CD4-positive, alpha-beta T cell treated with Interleukin-12 subunit alpha and Interleukin-12 subunit beta, for 1 hour (primary cell): ENCODE results near the gene C9orf57.
A peak's percentile ranks its signal among the peaks of the same experiment; 100 is the strongest.
"Not testable (repeated sequence)": the region's sequence is repeated elsewhere in the genome, so short reads cannot be mapped to it uniquely, and the experiment has no call there.

Source experiments
- DNase-seq: peaks from one replicate; pipeline ENCODE4 v3.0.0-alpha.2; 2020

Gene C9orf57, protein sequence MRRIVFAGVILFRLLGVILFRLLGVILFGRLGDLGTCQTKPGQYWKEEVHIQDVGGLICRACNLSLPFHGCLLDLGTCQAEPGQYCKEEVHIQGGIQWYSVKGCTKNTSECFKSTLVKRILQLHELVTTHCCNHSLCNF

GRCh38 chr9:72060513-72060912 lies at the start of gene C9orf57:
Gene C9orf57 (minus strand): TSS chr9:72060613. CDS start chr9:72059331, 1,282 bp downstream.
- DNase-seq: no peak

- no peak for DNase-seq
These were observed 42.1 kb upstream of the C9orf57 start for GRCh38 chr9:72102520-72102919.

GRCh38 chr9:72095520-72095919 lies 35.1 kb upstream of the C9orf57 start:
- DNase-seq: not testable (repeated sequence)

- DNase-seq: no peak
These were observed 32.4 kb upstream of the C9orf57 start for GRCh38 chr9:72092820-72093219.

- DNase-seq: no peak
These were observed 29.2 kb upstream of the C9orf57 start for GRCh38 chr9:72089451-72090130.

GRCh38 chr9:72082536-72082935 lies 22.1 kb upstream of the C9orf57 start:
- no peak for DNase-seq

DNA sequence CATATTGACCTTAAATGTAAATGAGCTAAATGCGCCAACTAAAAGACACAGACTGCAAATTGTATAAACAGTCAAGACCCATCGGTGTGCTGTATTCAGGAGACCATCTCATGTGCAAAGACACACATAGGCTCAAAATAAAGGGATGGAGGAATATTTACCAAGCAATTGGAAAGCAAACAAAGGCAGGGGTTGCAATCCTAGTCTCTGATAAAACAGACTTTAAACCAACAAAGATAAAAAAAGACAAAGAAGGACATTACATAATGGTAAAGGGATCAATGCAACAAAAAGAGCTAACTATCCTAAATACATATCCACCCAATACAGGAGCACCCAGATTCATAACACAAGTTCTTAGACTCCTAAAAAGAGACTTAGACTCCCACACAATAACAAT lies 14.3 kb upstream of the C9orf57 start:
- not testable (repeated sequence) for DNase-seq

- DNase-seq: no peak
These were observed 4.7 kb upstream of the C9orf57 start for GRCh38 chr9:72065076-72065475.

GRCh38 chr9:72052122-72052521 lies 8.3 kb downstream of the C9orf57 start:
- no peak for DNase-seq

DNA sequence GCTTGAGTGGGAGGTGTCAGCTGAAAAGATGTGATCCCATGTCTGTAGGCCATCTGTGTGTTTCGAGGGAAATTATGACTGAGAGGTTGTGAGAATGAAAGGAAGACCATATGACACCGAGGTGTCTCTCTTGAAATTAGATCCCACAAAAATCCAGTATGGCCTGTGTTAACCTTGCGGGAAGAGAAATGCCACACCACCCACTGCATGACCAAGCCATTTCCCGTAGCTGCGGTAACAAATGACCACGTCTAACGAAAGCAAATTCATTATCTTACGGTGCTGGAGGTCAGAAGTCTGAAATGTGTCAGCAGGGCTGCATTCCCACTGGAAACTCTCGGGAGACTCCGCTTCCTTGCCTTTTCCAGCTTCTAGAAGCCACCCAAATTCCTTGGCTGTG lies 11.6 kb downstream of the C9orf57 start:
- no peak for DNase-seq

DNA sequence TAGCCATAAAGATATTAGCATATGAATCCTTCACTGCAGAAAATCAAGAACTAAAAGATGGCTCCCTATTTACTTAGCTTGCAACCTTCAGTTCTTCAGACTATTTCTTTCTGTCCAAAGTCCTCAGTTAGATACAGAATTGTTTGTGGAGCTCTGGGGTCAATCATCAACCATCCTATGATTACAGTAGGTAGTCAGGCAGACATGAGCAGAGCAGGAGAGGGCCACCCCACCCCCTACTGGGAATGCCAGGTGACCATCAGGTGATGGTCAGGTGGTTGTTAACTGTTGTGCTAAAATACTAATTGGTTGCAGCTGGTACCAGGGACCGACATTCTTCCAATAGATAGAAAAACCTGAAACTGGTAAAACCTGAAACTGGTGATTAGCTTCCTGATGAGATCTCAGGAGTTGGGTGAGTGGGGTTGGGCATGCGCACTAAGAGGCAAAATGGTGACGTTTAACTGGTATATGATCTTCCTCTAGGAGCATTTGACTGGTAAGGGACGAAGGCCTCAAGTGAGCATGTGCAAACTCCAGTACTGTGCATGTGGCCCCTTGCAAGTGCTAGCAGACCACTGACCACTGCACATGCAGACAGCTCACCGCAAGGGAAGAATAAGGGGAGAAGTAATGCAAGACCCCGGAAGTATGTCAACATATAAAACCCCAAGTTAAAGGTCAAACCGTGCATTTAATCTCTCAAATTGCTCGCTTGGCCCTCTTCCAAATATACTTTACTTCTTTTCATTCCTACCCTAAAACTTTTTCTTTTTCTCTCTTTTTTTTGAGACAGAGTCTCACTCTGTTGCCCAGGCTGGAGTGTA lies 13.6 kb downstream of the C9orf57 start:
- no peak for DNase-seq

DNA sequence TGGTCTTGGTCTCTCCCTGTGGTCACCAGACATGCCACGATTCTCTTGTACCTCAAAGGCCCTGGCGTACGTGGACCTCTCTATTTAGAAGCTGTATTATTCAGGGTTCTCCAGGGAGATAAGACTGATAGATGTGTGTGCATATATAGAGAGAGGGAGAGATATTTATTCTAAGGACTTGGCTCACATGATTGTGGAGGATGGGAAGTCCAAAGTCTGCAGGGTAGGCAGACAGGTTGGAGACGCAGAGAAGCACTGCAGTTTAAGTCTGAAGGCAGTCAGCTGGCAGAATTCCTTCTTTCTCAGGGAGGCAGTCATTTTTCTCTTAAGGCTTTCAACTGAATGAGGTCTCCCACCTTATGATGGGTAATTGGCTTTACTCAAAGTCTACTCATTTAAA lies 16.3 kb downstream of the C9orf57 start:
- DNase-seq: no peak

DNA sequence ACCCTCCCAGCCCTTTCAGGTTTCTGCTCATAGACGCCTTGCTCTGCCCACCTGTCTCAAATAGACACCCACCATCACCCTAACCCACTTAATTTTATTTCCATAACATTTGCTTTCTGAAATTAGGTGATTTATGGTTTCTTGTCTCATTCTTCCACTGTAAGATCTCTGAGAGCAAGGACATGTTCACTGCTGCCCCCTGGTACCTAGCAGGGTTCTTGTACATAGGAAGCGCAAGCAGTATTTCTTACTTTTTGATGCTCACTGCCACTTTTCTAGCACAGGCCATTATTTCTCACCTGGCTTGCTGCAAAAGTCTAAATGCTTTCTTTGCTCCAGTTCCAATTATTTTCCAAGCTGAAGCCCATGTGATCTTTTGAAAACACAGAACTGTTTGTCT lies 16.8 kb downstream of the C9orf57 start:
- no peak for DNase-seq

- DNase-seq: no peak
These were observed 17.5 kb downstream of the C9orf57 start for GRCh38 chr9:72042928-72043327.

- DNase-seq: no peak
These were observed 18.6 kb downstream of the C9orf57 start for GRCh38 chr9:72041775-72042194.

- DNase-seq: no peak
These were observed 19.0 kb downstream of the C9orf57 start for GRCh38 chr9:72041369-72041768.

DNA sequence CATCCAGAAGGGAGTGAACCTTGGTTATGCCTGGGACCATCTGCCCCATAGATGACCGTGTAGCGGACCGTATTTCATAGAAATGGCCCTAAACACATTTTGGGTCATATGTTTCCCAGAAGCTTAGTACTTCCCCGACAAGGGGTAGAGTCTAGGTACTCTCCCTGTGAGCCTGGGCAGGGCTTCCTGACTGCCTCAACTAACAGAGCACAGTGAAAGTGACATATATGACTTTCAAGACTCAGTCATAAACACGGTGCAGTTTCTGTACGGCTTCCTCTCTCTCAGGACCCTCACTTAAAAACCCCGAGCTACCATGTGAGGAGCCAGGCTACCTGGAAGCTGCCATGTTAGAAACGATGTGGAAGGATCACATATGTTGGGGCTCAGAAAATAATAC lies 20.9 kb downstream of the C9orf57 start:
- DNase-seq: no peak

GRCh38 chr9:72038890-72039410 lies 21.5 kb downstream of the C9orf57 start:
- peak; percentile 62 for DNase-seq

GRCh38 chr9:72038408-72038807 lies 22.0 kb downstream of the C9orf57 start:
- no peak for DNase-seq

GRCh38 chr9:72037571-72037970 lies 22.8 kb downstream of the C9orf57 start:
- no peak for DNase-seq

- no peak for DNase-seq
These were observed 29.6 kb downstream of the C9orf57 start for GRCh38 chr9:72030767-72031166.

- DNase-seq: no peak
These were observed 30.4 kb downstream of the C9orf57 start for GRCh38 chr9:72029986-72030385.

DNA sequence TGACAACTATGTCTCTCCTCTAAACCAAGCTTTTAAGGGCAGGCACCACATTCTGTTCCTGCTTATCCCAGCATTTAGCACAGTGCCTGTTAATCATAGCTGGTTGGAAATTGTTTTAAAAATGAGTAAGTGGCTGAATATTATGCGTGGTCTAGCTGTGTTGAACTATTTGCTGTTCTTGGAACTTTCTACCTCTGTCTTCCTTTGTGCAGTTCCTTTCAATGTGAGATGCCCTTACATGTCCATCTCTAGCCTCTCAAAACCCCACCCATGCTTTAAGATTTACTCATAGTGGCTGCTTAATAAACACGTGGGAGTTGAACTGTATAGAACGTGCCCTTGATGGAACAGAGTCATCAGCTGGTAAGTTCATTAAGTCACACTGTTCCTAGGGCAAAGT lies 34.5 kb downstream of the C9orf57 start:
- no peak for DNase-seq

DNA sequence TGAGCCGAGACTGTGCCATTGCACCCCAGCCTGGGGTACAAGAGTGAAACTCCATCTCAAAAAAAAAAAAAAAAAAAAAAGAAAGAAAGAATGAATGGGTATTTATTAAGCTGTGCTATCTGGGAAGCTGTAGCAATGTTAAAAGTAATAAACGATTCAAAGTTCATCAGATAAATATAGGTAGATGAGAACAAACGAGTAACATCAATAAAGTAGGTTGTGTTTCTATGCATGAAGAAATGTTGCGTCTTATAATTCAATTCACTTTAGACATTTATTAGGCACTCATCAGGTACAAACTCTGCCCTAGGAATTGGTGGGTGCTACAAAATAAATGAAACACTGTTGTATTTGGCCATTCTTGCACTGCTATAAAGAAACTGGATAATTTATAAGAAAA lies 36.8 kb downstream of the C9orf57 start:
- DNase-seq: no peak
